NK-92 (cell line): Measurements from ENCODE around the gene PLA2G4C.

Source experiments
- DNase-seq: peaks from one replicate; lab custom pipeline; 2025; ENCODE audit not compliant: unreplicated experiment; lab: John Stamatoyannopoulos, UW

Gene PLA2G4C

DNA sequence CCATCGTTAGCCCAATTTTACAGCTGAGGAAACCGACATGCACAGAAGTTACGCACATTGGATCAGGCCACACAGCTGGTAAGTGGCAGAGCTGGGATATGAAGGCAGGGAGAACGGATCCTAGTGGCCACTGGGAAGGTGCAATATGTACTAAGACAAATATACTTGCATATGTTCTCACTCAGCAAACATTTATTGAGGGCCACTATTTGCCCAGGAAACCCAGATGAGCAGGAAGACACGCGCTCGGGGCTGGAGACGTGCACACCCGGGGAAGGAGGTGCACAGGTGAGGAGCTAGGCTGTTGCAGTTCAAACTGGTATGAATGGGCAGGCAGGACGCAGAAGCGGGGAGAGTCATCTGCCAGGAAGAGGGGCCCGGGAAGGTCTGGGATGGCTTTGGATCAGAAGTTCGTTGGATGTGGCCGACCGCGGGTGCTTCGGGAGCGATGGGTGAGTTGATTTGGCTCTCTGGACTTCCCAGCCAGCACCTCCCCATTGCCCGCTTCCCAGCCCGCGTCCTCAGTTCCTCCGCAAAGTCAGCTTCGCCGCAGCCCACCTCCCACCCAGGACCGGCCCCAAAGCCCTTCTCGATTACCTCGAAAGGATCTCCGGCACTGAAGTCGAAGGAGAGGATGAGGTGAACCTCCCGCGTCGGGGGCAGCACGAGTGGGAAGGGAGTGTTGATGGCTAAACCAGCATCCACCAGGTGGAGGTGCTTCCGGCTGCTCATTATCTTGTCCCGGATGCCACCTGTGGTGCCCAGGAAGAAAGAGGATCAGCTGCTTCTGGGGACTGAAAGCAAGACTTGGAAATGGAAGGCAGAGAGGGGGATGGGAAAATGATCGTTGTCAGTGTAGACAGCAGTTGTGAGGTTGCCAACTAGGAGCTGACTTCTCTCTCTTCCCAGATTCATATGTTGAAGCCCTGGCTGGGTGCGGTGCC lies 48.9 kb downstream of the PLA2G4C start:
- DNase-seq = no peak

DNA sequence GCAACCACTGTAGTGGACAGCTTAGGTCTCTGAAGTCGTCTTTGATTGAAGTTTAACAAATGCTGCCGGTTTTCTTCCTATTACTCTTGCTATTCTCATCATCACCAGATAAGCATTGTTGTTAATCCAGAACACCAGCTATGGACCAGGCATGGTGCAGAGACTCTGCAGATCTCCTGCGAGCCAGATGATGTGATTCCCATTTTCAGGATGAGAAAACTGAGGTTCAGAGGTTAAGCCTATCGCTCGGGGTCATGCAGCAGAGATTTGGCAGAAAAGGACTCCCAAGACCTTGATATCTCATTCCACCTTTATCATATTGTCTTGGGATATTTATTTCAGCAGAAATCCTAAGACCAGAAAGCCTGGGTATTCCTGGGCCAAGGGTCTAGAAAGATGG lies 50.2 kb downstream of the PLA2G4C start:
- no peak for DNase-seq

DNA sequence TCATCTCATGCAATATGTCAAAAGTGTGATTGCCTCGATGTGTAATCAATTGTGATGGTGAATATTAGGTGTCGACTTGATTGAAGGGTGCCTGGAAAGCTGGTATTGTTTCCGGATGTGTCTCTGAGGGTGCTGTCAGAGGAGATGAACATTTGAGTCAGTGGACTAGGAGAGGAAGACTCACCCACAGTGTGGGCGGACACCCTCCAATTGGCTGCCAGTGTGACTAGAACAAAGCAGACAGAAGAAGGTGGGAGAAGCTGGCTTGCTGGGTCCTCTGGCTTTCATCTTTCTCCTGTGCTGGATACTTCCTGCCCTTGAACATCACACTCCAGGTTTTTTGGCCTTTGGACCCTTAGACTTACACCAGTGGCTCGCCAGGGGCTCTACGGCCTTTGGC lies 51.3 kb downstream of the PLA2G4C start:
- DNase-seq = no peak

DNA sequence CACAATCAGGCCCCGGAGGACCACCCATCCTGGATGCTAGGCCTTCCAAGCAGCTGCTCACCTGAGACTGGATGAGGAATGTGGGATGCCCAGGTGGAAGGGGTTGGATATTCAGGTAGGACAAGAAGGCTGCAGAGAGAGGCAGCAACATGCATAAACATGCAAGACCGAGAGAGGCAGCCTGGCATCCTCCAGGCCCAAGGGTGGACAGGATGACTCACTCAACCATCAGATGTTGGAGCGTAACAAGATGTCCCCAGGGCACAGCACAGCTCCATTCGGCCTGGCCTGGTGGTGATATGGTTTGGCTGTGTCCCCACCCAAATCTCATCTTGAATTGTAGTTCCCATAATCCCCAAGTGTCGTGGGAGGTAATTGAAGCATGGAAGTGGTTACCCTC lies 56.8 kb downstream of the PLA2G4C start:
- no peak for DNase-seq

DNA sequence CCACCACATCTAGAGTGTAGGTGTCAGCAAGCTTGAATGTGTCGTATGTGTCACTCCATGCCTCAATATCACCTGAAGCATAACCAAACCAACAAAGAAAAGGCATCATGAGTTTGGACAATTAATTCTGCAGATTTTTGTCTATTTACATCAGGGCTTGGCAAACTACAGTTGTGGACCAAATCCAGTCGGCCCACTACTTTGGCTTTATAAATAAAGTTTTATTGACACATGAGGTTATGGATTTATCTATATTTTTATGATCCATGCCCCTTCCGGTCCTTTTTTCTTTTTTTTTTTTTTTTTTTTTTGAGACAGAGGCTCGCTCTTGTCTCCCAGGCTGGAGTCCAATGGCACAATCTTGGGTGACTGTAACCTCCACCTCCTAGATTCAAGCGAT lies 57.5 kb downstream of the PLA2G4C start:
- no peak for DNase-seq

DNA sequence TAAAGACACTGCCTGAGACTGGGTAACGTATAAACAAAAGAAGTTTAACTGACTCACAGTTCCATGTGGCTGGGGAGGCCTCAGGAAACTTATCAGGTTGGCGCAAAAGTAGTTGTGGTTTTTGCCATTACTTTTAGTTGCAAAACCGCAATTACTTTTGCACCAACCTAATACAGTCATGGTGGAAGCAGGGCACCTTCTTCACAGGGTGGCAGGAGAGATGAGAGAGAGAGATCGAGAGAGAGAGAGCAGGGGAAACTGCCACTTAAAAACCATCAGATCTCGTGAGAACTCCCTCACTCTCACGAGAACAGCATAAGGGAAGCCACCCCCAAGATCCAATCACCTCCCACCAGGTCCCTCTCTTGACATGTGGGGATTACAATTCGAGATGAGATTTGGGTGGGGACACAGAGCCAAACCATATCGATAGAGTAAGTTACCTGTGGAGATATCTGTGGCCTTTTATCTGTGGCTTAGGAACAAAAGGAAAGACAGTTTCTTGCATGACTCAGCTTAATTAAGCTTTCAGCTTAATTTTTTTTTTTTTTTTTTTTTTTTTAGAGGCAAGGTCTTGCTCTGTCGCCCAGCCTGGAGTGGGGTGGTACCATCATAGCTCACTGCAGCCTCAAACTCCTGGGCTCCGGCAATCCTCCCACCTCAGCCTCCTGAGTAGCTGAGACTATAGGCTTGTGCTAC lies 59.1 kb downstream of the PLA2G4C start:
- no peak for DNase-seq

DNA sequence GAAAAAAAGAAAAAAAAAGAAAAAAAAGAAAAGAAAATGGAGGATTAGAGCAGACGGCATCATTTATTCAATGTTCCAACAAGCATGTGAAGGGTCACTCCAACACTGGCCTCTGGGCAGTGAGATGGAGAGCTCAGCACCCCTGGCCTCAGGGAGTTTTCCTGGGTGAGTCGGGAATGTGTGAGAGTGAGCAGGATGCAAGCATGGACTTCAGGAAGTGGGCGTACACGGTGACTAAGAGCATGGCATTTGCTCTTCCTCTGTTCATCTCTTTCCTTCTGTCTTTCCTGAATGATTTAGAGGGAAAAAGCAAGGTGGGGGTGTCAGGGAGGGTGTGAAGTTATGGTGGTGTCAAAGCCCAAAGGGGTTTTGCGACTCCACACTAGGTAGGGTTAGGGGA lies 66.1 kb downstream of the PLA2G4C start:
- DNase-seq = no peak

DNA sequence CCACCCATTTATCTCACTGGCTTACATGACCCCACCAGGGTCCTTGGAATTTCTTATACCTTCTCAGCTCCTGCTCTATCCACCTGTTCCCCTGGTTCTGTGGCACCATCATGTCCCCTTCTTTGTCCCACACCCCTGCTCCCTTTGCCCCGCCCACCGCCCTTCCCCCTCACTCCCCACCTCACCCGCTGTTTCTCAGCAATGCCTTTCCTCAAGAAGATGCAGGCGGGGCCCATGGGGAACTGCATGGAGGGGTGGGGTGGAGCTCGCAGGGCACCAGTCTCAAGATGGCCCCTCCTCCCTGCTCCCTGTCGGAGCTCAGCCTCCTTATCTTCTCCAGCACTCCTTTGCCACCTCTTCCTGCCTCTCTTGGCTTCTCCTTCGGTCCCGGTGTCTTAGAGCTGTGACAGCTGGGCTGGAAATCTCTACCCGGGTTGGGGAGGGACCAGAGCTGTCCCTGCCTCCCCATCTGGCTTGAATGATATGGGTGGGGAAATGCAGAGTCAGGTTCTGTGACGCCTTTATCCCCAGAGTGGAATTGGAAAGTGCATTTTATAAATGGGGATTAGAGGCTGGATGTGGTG lies 66.8 kb downstream of the PLA2G4C start, which contains the start of gene CABP5:
TSS of gene CABP5 (minus strand) at position 405 of the 584 bp plus-strand sequence. CDS start at position 248, 157 bp downstream.
- no peak for DNase-seq

DNA sequence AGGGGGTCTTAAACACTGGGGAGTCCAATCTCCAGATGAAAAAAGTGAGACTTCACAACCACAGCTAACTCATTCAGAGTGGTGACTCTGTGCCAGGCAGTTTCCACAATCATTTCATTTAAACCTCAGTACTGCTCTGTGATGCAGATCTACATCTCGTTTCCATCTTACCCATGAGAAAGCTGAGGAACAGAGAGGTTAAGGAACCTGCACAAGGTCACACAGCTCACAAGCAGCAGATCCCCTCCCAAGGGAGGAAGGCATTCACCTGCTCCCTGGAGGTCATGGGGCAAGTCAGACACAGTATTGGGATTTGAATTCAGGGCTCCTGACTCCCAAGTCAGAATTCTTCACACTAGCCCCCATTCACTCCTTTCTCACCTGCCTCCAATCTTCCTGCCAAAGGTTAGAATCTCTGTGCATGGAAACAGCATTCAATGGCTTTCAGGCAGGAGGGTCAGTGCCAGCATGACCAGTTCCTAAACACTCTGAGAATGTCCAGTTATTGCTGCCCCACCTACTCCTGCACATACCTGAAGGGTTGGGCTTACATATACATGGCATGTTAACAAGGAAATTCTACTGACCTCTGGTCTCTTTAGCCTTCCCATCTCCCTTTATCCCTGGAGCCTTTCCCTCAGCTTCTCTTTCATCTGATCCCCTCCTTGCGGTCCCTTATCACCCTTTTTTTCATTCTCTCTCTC lies 68.6 kb downstream of the PLA2G4C start:
- no peak for DNase-seq

DNA sequence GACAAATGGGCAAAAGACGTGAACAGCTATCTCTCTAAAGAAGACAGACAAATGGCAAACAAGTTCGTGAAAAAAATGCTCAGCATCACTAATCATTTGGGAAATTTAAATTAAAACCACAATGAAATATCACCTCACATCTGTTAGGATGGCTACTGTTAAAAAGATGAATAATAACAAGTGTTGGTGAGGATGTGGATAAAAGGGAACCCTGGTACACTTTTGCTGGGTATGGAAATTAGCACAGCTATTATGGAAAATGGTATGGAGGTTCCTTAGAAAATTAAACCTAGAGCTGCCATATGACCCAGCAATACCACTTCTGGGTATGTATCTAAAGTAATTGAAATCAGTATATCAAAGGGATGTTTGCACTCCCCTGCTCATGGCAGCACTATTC lies 73.9 kb downstream of the PLA2G4C start:
- DNase-seq = no peak

DNA sequence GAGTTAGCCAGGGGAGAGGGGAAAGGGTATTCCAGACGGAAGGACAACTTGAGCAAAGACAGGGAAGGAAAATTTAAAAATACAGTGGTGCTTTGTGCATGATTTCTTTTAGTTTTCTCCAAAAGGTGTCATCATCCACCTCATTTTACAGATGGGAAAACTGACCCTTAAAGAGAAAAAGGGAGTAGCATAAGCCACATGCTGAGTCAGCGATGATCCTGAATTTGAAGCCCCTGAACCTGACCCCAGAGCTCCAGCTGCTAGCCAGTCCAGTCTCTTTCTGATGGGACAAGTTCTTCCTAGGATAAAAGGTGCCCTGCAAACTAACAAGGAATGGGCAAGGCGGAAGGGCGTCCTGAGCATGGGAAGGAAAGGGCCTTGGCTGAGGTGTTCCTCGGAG lies 77.0 kb downstream of the PLA2G4C start:
- no peak for DNase-seq

DNA sequence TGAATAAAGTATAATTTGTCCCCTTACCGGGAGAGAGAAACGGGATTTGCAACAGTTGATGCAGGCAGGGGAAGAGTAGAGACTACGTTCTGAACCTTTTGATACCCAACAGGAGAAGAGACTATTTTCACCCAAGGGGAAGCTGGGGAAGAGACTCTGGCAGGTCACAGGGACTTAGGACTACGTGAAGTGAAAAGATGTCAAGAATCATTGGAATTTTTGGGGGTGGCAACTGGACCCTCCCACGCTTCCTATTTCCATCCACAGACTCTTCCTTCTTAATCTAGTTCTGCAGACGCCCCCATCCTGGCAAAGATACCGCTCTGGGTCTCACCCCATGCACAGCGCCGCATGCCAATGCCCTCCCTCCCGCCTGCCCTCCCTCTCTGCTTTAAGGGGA lies 80.5 kb downstream of the PLA2G4C start:
- DNase-seq = no peak

DNA sequence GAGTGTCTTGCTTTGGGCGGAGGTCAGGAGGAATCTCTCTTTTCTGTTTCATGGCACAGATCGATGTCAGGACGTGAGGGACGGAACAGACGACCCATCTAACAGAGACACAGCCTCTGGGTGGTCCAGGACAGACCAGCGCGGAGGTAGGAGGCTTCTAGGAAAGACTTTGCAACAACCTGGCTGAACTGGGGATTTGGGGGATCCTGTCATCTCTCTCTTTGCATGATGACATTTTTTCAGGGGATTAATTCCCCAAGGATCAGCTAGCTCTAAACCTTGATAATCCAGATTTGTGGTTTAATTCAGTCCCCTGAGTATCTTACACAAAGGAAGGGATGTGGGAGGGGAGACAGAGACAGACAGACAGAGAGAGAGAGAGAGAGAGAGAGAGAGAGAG lies 81.2 kb downstream of the PLA2G4C start:
- no peak for DNase-seq

DNA sequence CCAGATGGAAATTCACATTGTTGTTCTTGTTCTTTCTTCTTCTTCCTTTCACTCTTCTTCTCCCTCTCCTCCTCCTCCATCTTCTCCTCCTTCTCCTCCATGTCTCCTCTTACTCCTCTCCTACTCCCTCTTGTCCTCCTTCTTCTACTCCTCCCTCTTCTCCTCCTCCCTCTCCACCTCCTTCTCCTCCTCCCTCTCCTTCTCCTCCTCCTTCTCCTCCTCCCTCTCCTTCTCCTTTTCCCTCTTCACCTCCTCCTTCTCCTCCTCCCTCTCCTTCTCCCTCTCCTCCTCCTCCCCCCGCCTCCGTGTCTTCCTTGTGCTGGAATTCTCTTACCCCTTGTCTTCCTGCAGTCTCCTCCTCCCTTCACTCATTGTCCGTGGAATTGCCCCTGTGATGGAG lies 85.1 kb downstream of the PLA2G4C start:
- DNase-seq = no peak

DNA sequence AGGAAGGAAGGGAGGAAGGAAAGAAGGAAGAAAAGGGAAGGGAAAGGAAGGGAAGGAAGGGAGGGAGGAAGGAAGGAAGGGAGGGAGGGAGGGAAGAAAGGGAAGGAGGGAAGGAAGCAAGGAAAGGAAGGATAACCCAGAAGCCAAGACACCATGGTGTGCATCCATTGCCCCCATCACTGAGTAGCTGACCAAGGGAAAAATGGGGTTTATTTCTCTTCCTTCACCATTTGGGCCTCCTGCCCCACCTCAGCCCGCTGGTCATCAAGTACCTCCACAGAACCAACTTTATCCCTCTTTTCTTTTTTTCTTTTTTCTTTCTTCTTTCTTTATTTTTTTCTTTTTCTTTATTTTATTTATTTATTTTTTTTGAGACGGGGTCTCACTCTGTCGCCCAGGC lies 87.1 kb downstream of the PLA2G4C start:
- DNase-seq = no peak

DNA sequence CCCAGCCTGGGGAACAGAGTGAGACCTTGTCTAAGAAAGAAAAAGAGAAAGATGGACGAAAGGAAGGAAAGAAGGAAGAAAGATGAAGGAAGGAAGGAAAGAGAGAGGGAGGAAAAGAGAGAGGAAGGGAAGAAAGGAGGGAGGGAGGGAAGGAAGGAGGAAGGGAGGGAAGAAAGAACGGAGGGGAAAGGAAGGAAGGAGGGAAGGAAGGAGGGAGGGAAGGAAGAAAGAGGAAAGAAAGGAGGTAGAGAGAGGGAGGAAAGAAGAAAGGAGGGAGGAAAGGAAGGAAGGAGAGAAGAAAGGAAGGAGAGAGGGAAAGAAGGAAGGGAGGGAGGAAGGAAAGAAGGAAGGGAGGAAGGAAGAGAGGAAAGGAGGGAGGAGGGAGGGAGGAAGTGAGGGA lies 87.6 kb downstream of the PLA2G4C start:
- no peak for DNase-seq

DNA sequence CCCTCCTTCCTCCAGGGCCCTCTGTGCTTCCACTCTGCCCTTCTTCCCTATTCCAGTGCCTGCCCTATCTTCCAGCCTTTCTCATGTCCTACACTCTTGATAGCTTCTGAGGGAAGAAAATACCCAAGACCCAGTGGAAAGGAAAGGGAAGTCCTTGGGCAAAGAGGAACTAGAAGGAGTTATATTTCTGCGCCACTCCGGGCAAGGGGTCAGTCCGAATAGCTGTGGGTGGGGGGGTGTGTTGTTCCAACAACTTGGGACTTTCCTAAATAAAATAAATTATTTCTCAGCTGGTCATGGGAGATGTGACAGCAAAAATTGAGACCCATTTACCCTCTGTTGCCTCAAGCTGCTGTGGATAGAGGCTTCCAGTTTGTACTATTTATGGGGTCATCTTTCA lies 89.9 kb downstream of the PLA2G4C start:
- DNase-seq = no peak

DNA sequence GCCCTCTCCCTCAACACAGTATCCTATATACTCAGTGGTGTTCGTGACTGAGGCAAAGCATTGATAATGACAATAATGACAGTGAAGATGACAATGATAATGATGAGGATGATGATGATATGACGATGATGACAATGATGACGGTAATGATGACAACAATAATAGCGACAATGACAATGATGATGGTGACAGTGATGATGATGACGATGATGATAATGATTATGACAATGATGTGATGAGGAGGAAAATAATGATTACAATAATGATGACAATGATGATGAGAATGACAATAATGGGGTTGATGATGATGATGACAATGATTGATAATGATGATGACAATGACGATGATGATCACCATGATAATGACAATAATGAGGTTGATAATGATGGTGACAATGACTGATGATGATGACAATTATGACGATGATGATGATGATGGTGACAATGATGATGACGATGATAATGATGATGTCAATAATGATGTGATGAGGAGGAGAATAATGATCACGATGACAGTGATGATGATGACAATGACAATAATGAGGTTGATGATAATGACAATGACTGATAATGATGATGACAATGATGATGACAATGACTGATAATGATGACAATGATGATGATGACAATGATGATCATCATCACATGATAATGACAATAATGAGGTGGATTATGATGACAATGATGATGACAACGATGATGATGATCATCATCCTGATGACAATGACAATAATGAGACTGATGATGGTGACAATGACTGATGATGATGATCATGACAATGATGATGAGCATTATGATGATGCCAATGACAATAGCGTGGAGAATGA lies 99.5 kb downstream of the PLA2G4C start:
- no peak for DNase-seq

DNA sequence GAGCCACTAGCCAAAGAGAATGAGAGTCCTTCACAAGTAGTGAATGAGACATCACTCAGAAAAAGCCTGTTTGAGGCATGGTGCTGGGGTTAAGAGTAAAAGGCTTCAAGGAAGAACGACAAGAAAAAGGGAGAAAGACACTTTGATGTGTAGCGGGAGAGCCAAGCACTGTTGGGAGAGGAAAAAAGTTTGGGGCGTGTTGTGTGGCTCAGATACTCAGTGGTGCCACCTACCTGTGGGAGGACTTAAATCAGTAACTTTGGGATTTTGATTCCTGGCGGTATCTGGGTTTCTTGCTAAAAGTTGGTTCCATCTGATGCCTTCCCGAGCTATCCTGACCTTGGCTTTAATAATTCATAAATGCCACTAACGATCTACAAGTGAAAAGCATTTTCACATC lies 103.9 kb downstream of the PLA2G4C start:
- DNase-seq = no peak

DNA sequence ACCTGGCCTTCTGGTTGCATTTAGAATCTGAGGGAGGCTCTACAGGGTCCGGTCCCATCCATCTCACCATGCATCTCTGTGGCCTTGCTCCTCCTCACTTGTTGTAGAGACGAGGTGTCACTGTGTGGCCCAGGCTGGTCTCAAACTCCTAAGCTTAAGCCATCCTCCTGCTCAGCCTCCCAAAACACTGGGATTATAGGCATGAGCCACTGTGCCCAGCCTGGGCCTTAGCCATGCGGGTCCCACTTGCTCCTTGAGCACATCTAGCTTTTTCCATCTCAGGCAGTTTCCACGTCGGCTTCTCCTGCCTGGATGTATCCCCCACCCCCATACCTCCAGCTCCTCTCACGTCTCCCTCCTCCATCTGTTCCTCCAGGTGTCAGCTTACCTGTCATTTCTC lies 106.4 kb downstream of the PLA2G4C start:
- no peak for DNase-seq
